ENCODE data around the gene TADA3. TPM values are rescaled to one million over a fixed set of nuclear protein-coding genes. Genes with fewer than 3 reads are reported as not detected.

TADA3 gene
- total and polyA plus RNA-seq, 2 experiments from 2014 or later, result 29.1 to 61.7 TPM

DNA sequence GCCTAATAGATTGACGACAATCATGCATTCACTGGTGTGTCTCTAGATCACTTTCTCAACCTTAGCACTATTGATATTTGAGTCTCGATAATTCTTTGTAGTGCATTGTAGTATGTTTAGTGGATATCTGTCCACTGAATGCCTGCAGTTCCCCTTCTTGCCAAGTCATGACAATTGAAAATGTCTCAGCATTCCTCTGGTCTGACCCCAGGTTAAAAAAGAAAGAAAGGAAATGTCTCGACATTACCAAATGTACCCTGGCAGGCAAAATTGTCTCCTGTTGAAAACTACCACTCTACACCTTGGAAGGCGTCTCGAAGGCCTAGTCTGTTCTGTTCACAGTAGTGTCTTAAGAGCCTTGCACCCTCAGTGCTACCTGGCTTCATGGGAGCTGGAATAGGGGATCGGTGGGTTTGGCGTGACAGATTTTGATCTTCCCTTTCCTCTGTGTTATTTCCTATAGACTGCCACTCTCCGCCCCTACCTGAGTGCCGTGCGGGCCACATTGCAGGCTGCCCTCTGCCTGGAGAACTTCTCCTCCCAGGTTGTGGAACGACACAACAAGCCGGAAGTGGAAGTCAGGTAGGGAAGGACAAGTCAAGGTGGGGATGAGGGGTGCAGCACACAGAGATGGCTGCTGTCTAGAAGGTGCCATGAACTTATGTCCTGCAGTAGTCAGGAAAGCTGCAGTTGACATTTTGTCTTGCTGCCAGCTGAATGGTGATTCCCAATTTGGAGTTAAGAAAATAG, 5.1 kb upstream of the TADA3 start (continued):
- TF ChIP-seq ZNF331 (CRISPR knock-in tag; IDR thresholded peaks at IDR 0.05; ENCODE audit: low read depth), result no peak
- TF ChIP-seq, protein P1, sequence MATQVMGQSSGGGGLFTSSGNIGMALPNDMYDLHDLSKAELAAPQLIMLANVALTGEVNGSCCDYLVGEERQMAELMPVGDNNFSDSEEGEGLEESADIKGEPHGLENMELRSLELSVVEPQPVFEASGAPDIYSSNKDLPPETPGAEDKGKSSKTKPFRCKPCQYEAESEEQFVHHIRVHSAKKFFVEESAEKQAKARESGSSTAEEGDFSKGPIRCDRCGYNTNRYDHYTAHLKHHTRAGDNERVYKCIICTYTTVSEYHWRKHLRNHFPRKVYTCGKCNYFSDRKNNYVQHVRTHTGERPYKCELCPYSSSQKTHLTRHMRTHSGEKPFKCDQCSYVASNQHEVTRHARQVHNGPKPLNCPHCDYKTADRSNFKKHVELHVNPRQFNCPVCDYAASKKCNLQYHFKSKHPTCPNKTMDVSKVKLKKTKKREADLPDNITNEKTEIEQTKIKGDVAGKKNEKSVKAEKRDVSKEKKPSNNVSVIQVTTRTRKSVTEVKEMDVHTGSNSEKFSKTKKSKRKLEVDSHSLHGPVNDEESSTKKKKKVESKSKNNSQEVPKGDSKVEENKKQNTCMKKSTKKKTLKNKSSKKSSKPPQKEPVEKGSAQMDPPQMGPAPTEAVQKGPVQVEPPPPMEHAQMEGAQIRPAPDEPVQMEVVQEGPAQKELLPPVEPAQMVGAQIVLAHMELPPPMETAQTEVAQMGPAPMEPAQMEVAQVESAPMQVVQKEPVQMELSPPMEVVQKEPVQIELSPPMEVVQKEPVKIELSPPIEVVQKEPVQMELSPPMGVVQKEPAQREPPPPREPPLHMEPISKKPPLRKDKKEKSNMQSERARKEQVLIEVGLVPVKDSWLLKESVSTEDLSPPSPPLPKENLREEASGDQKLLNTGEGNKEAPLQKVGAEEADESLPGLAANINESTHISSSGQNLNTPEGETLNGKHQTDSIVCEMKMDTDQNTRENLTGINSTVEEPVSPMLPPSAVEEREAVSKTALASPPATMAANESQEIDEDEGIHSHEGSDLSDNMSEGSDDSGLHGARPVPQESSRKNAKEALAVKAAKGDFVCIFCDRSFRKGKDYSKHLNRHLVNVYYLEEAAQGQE (IDR thresholded peaks at IDR 0.05; ENCODE audit: unreplicated experiment), result no peak
- no peak for TF ChIP-seq JUNB (IDR thresholded peaks at IDR 0.05; ENCODE audit: unreplicated experiment)
- TF ChIP-seq EZH2phosphoT487 (IDR thresholded peaks at IDR 0.05; ENCODE audit: unreplicated experiment), result no peak

DNA sequence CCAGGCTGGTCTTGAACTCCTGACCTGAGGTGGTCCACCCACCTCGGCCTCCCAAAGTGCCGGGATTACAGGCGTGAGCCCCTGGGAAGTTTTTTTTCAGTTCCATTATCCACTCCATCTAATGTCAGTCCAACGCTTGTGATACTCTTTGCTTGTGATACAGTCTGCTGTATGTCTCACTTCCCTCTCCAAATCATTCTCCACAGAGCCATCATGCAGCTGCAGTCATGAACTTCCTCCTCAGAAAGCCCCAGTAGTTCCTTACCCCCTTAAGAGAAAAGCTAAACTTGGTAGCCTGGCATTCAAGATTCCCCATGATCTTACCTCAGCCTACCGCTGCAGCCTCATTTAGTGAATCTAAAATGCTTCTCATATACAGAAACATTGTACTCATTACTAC, 2.9 kb upstream of the TADA3 start:
- peaks cover 40% of the 10 kb centered on the region for H3K79me2 ChIP-seq (replicated peaks; ENCODE audit: insufficient read depth)
- peaks cover 55% of the 10 kb centered on the region for H3K36me3 Mint-ChIP-seq (ENCODE audit: low read depth)
- peaks cover 12% of the 10 kb centered on the region for H3K27me3 Mint-ChIP-seq (ENCODE audit: insufficient read depth, low read depth, poor library complexity)
- H3K27ac ChIP-seq (ENCODE audit: low read depth), result 0 out of 2 replicates have a peak overlapping the region, but pooled peaks have one; percentile 2
- no peak overlapping the region; the same call in 1 of the 2 replicates for H3K27ac Mint-ChIP-seq
- peaks cover 15% of the 10 kb centered on the region; the same call in 1 of the 2 replicates for H3F3A ChIP-seq (replicated peaks; ENCODE audit: low read depth)
- H2AFZ ChIP-seq, result no peak overlapping the region
- H3K4me3 Mint-ChIP-seq, result peak overlapping the region; percentile 43; the same call in 2 of the 3 replicates
- H3K9me3 Mint-ChIP-seq, result no peaks in the 10 kb centered on the region
- no peak for DNase-seq (ENCODE audit: low spot score)
- H3K9me2 ChIP-seq (ENCODE audit: insufficient read depth), result 0 out of 2 replicates have a peak, but pooled peaks cover 3% of the 10 kb centered on the region
- peaks cover 14% of the 10 kb centered on the region for H3K4me1 Mint-ChIP-seq
- peaks cover 30% of the 10 kb centered on the region for H3K36me3 ChIP-seq (ENCODE audit: insufficient read depth)
- no peak for ATAC-seq
- TF ChIP-seq, protein P2, sequence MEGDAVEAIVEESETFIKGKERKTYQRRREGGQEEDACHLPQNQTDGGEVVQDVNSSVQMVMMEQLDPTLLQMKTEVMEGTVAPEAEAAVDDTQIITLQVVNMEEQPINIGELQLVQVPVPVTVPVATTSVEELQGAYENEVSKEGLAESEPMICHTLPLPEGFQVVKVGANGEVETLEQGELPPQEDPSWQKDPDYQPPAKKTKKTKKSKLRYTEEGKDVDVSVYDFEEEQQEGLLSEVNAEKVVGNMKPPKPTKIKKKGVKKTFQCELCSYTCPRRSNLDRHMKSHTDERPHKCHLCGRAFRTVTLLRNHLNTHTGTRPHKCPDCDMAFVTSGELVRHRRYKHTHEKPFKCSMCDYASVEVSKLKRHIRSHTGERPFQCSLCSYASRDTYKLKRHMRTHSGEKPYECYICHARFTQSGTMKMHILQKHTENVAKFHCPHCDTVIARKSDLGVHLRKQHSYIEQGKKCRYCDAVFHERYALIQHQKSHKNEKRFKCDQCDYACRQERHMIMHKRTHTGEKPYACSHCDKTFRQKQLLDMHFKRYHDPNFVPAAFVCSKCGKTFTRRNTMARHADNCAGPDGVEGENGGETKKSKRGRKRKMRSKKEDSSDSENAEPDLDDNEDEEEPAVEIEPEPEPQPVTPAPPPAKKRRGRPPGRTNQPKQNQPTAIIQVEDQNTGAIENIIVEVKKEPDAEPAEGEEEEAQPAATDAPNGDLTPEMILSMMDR (conservative IDR thresholded peaks at IDR 0.05; ENCODE audit: low read depth in 2 of 2), result no peak
- TF ChIP-seq CREB1 (CRISPR knock-in tag; IDR thresholded peaks at IDR 0.05; ENCODE audit: low read depth), result no peak
- TF ChIP-seq, protein P3, sequence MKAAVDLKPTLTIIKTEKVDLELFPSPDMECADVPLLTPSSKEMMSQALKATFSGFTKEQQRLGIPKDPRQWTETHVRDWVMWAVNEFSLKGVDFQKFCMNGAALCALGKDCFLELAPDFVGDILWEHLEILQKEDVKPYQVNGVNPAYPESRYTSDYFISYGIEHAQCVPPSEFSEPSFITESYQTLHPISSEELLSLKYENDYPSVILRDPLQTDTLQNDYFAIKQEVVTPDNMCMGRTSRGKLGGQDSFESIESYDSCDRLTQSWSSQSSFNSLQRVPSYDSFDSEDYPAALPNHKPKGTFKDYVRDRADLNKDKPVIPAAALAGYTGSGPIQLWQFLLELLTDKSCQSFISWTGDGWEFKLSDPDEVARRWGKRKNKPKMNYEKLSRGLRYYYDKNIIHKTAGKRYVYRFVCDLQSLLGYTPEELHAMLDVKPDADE (IDR thresholded peaks at IDR 0.05), result no peak
- no peak for TF ChIP-seq ZNF114 (CRISPR knock-in tag; IDR thresholded peaks at IDR 0.05)
- TF ChIP-seq, protein P4, sequence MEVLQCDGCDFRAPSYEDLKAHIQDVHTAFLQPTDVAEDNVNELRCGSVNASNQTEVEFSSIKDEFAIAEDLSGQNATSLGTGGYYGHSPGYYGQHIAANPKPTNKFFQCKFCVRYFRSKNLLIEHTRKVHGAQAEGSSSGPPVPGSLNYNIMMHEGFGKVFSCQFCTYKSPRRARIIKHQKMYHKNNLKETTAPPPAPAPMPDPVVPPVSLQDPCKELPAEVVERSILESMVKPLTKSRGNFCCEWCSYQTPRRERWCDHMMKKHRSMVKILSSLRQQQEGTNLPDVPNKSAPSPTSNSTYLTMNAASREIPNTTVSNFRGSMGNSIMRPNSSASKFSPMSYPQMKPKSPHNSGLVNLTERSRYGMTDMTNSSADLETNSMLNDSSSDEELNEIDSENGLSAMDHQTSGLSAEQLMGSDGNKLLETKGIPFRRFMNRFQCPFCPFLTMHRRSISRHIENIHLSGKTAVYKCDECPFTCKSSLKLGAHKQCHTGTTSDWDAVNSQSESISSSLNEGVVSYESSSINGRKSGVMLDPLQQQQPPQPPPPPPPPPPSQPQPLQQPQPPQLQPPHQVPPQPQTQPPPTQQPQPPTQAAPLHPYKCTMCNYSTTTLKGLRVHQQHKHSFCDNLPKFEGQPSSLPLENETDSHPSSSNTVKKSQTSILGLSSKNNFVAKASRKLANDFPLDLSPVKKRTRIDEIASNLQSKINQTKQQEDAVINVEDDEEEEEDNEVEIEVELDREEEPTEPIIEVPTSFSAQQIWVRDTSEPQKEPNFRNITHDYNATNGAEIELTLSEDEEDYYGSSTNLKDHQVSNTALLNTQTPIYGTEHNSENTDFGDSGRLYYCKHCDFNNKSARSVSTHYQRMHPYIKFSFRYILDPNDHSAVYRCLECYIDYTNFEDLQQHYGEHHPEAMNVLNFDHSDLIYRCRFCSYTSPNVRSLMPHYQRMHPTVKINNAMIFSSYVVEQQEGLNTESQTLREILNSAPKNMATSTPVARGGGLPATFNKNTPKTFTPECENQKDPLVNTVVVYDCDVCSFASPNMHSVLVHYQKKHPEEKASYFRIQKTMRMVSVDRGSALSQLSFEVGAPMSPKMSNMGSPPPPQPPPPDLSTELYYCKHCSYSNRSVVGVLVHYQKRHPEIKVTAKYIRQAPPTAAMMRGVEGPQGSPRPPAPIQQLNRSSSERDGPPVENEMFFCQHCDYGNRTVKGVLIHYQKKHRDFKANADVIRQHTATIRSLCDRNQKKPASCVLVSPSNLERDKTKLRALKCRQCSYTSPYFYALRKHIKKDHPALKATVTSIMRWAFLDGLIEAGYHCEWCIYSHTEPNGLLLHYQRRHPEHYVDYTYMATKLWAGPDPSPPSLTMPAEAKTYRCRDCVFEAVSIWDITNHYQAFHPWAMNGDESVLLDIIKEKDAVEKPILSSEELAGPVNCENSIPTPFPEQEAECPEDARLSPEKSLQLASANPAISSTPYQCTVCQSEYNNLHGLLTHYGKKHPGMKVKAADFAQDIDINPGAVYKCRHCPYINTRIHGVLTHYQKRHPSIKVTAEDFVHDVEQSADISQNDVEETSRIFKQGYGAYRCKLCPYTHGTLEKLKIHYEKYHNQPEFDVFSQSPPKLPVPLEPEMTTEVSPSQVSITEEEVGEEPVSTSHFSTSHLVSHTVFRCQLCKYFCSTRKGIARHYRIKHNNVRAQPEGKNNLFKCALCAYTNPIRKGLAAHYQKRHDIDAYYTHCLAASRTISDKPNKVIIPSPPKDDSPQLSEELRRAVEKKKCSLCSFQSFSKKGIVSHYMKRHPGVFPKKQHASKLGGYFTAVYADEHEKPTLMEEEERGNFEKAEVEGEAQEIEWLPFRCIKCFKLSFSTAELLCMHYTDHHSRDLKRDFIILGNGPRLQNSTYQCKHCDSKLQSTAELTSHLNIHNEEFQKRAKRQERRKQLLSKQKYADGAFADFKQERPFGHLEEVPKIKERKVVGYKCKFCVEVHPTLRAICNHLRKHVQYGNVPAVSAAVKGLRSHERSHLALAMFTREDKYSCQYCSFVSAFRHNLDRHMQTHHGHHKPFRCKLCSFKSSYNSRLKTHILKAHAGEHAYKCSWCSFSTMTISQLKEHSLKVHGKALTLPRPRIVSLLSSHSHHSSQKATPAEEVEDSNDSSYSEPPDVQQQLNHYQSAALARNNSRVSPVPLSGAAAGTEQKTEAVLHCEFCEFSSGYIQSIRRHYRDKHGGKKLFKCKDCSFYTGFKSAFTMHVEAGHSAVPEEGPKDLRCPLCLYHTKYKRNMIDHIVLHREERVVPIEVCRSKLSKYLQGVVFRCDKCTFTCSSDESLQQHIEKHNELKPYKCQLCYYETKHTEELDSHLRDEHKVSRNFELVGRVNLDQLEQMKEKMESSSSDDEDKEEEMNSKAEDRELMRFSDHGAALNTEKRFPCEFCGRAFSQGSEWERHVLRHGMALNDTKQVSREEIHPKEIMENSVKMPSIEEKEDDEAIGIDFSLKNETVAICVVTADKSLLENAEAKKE (CRISPR knock-in tag; IDR thresholded peaks at IDR 0.05), result no peak
- TF ChIP-seq STAT1 (IDR thresholded peaks at IDR 0.05; ENCODE audit: unreplicated experiment), result no peak
- H4K20me1 ChIP-seq (replicated peaks; ENCODE audit: insufficient read depth), result peaks cover 6% of the 10 kb centered on the region
- no peak overlapping the region for H3K4me2 ChIP-seq
- H3K27me3 ChIP-seq (ENCODE audit: insufficient read depth), result no peaks in the 10 kb centered on the region
- H3K4me3 ChIP-seq, result no peak overlapping the region
- H3K4me1 ChIP-seq (ENCODE audit: insufficient read depth), result peaks cover 6% of the 10 kb centered on the region

All from GM23338 (cell line).